HepG2 (cell line): Measurements from ENCODE around the gene RPL41. TPM values are rescaled to one million over a fixed set of nuclear protein-coding genes. Genes with fewer than 3 reads are reported as not detected.
A peak's percentile ranks its signal among the peaks of the same experiment; 100 is the strongest.

Source experiments
- ATAC-seq: fragments of 200-7000 bp; cut with Tn5 transposase; 3 replicates; pipeline ENCODE4 v1.9.1; 2020; ENCODE audit warnings: mild to moderate bottlenecking, moderate library complexity
- BruUV-seq: library from RNA; stranded (reverse); fragments of 400-500 nt; replicated peaks from 2 replicates; lab custom pipeline; 2021; lab: Mats Ljungman, UMichigan
- CTCF ChIA-PET: fragments of 300-600 bp; formaldehyde crosslinking; extraction: SDS; loops from one replicate; lab custom pipeline; 2021; ENCODE audit warnings: low total read pairs, inconsistent platforms, low intra/inter-chr PET ratio; lab: Yijun Ruan, JAX
- POLR2A ChIA-PET: fragments of 350-600 bp; sonication (Branson Sonifier 250); formaldehyde crosslinking; loops from one replicate; lab custom pipeline; 2020; ENCODE audit warnings: antibody characterized with exemption, inconsistent platforms; lab: Yijun Ruan, JAX
- DNase-seq: peaks from one replicate; pipeline ENCODE4 v3.0.0-alpha.2; 2015; ENCODE audit warnings: low spot score
- FAIRE-seq: peaks from 3 replicates; lab custom pipeline; 2011; peaks lifted over from hg19 to GRCh38; lab: Jason Lieb, UNC
- H2AFZ ChIP-seq: one replicate; pipeline ENCODE4 v1.6.1; 2011; ENCODE audit warnings: low read length, inconsistent platforms
- H3K27ac ChIP-seq: fragments of 300-600 bp; 3 replicates; pipeline ENCODE4 v1.8.0; 2011; ENCODE audit warnings: mixed run types, mild to moderate bottlenecking, mixed read lengths, low read length, inconsistent platforms; ENCODE audit not compliant: insufficient read depth; ENCODE audit errors: extremely low read length
- H3K27me3 ChIP-seq, 2 experiments: fragments of 200-600 bp in 1 of 2; 2 replicates in 1 of 2; 3 replicates in 1 of 2; pipeline versions ENCODE4 v1.6.0 to v1.8.0; 2011; ENCODE audit warnings: low read length in 2 of 2, mild to moderate bottlenecking in 2 of 2, moderate library complexity in 2 of 2, inconsistent platforms in 1 of 2; ENCODE audit not compliant: insufficient read depth in 2 of 2, control insufficient read depth in 1 of 2
- H3K36me3 ChIP-seq, 2 experiments: fragments of 200-600 bp in 1 of 2; replicated peaks in 1 of 2; 2 replicates in 1 of 2; 3 replicates in 1 of 2; pipeline versions ENCODE4 v1.5.1 to v1.8.0; 2011; ENCODE audit warnings: low read length in 2 of 2, inconsistent platforms in 1 of 2; ENCODE audit not compliant: insufficient read depth in 2 of 2, control insufficient read depth in 1 of 2
- H3K4me1 ChIP-seq: 2 replicates; pipeline ENCODE4 v1.5.1; 2012; ENCODE audit warnings: low read length, inconsistent platforms; ENCODE audit not compliant: insufficient read depth
- H3K4me2 ChIP-seq: 2 replicates; pipeline ENCODE4 v1.6.0; 2011; ENCODE audit warnings: low read depth, low read length, inconsistent platforms
- H3K4me3 ChIP-seq, 3 experiments: fragments of 200-600 bp in 1 of 3; sonication (generic), shearing (Covaris generic) in 1 of 3; replicated peaks in 1 of 3; 2 replicates each; pipeline ENCODE4 v1.5.1; 2011 to 2016; ENCODE audit warnings: low read length in 3 of 3, inconsistent platforms in 2 of 3, low read depth in 2 of 3, mild to moderate bottlenecking in 2 of 3, control low read depth in 1 of 3, mixed read lengths in 1 of 3; ENCODE audit not compliant: insufficient read depth in 1 of 3
- H3K79me2 ChIP-seq: one replicate; pipeline ENCODE4 v1.6.1; 2011; ENCODE audit warnings: low read length, inconsistent platforms; ENCODE audit not compliant: insufficient read depth
- H3K9ac ChIP-seq: 2 replicates; pipeline ENCODE4 v1.6.0; 2011; ENCODE audit warnings: mild to moderate bottlenecking, low read depth, low read length, inconsistent platforms; ENCODE audit not compliant: insufficient read depth
- H3K9me3 ChIP-seq: 2 replicates; pipeline ENCODE4 v1.5.1; 2012; ENCODE audit warnings: mild to moderate bottlenecking, low read length
- H4K20me1 ChIP-seq: 2 replicates; pipeline ENCODE4 v1.6.0; 2011; ENCODE audit warnings: inconsistent platforms, mild to moderate bottlenecking, low read length, moderate library complexity; ENCODE audit not compliant: insufficient read depth
- HDAC2 ChIP-seq: sonication (generic); formaldehyde crosslinking; IDR thresholded peaks from 2 replicates; pipeline ENCODE4 v1.4.0; 2020; ENCODE audit warnings: missing genetic modification reagents
- HNRNPK ChIP-seq: fragments of 200-400 bp; formaldehyde crosslinking; IDR thresholded peaks from 2 replicates; pipeline ENCODE4 v1.6.1; 2018; ENCODE audit warnings: low read length, low read depth, moderate library complexity, mild to moderate bottlenecking; ENCODE audit not compliant: poor library complexity, severe bottlenecking
- HNRNPUL1 ChIP-seq: fragments of 200-400 bp; formaldehyde crosslinking; IDR thresholded peaks from 2 replicates; pipeline ENCODE4 v1.6.1; 2017; ENCODE audit warnings: low read depth, mild to moderate bottlenecking, low read length, moderate library complexity
- MBD4 ChIP-seq: IDR thresholded peaks from 2 replicates; pipeline ENCODE4 v1.6.1; 2012; ENCODE audit warnings: low read length, inconsistent platforms, borderline replicate concordance
- POLR2G ChIP-seq: fragments of 200-400 bp; formaldehyde crosslinking; IDR thresholded peaks from 2 replicates; pipeline ENCODE4 v1.6.1; 2018; ENCODE audit warnings: mild to moderate bottlenecking, low read depth, low read length, moderate library complexity
- RAD21 ChIP-seq: fragments of 450-650 bp; formaldehyde crosslinking; IDR thresholded peaks from 2 replicates; pipeline ENCODE4 v1.5.0; 2020; ENCODE audit warnings: mild to moderate bottlenecking
- RBM22 ChIP-seq: fragments of 200-400 bp; formaldehyde crosslinking; optimal IDR thresholded peaks from 2 replicates; pipeline ENCODE3; 2017; ENCODE audit warnings: mild to moderate bottlenecking, low read length, moderate library complexity
- SSRP1 ChIP-seq: IDR thresholded peaks from 2 replicates; pipeline ENCODE4 v1.6.1; 2016; ENCODE audit warnings: control low read depth
- ZBTB8A ChIP-seq: sonication (generic); formaldehyde crosslinking; IDR thresholded peaks from 2 replicates; pipeline ENCODE4 v1.4.0; 2020; ENCODE audit warnings: mild to moderate bottlenecking, low read depth, missing genetic modification reagents, borderline replicate concordance
- ZNF121 ChIP-seq: sonication (generic); formaldehyde crosslinking; IDR thresholded peaks from 2 replicates; pipeline ENCODE4 v1.5.0; 2020; ENCODE audit warnings: mild to moderate bottlenecking, missing genetic modification reagents
- ZNF512B ChIP-seq: sonication (generic); formaldehyde crosslinking; IDR thresholded peaks from 2 replicates; pipeline ENCODE4 v1.5.1; 2020; ENCODE audit warnings: missing genetic modification reagents, mild to moderate bottlenecking, borderline replicate concordance
- ZNF615 ChIP-seq: sonication (generic); formaldehyde crosslinking; IDR thresholded peaks from 2 replicates; pipeline ENCODE4 v1.5.0; 2020; ENCODE audit warnings: mild to moderate bottlenecking, missing genetic modification reagents, borderline replicate concordance
- ZNF660 ChIP-seq: sonication (generic); formaldehyde crosslinking; IDR thresholded peaks from 2 replicates; pipeline ENCODE4 v1.5.1; 2020; ENCODE audit warnings: mild to moderate bottlenecking, low read depth, missing genetic modification reagents, borderline replicate concordance
- ZNF670 ChIP-seq: sonication (generic); formaldehyde crosslinking; IDR thresholded peaks from 2 replicates; pipeline ENCODE4 v1.8.0; 2022; ENCODE audit warnings: mild to moderate bottlenecking, missing genetic modification reagents, borderline replicate concordance
- ZNF747 ChIP-seq: sonication (generic); formaldehyde crosslinking; IDR thresholded peaks from 2 replicates; pipeline ENCODE4 v1.8.1; 2023; ENCODE audit warnings: missing genetic modification reagents, mild to moderate bottlenecking, borderline replicate concordance
- ZNF770 ChIP-seq: sonication (generic); formaldehyde crosslinking; IDR thresholded peaks from 2 replicates; pipeline ENCODE4 v1.5.0; 2020; ENCODE audit warnings: mild to moderate bottlenecking, missing genetic modification reagents
- WGBS: methylation state at CpG from one replicate; pipeline ENCODE4 v1.1.6; 2017; ENCODE audit warnings: low lambda C conversion rate; 5-methylcytosine and 5-hydroxymethylcytosine counted together
- in situ Hi-C: cut with HindIII; loops from 2 replicates; pipeline ENCODE4 v1.10.0; 2017; ENCODE audit warnings: low pct_unique_long_range_greater_than_20kb; ENCODE audit not compliant: extremely low pct_ligation_motif_present
- intact Hi-C: fragments of 100-400 bp; cut with micrococcal nuclease; formaldehyde crosslinking; loops from one replicate; pipeline ENCODE4 v1.10.0; 2022; ENCODE audit not compliant: unreplicated experiment
- polyA plus RNA-seq, 8 experiments: library from polyadenylated mRNA; depleted of rRNA in 3 of 8; stranded (reverse) in 7 of 8; unstranded in 1 of 8; fragments of >200 nt; fragmentation: Illumina TruSeq in 4 of 8; extraction: Trizol in 4 of 8; gene quantifications; 2 replicates each; pipeline versions ENCODE4 v1.2.1 to v1.2.3, GENCODE V29; 2011 to 2016; ENCODE audit warnings: low read depth in 4 of 8, missing spikeins in 1 of 8, mixed read lengths in 1 of 8; ENCODE audit not compliant: insufficient read depth in 1 of 8
- total RNA-seq, 5 experiments: library from RNA; depleted of rRNA; stranded (reverse); fragments of >200 nt; fragmentation: Illumina TruSeq; extraction: Trizol; gene quantifications; 2 replicates each; pipeline ENCODE4 v1.2.3, GENCODE V29; 2016; ENCODE audit warnings: low read depth in 1 of 5

Gene RPL41
- total and polyA plus RNA-seq, 2 of the 13 experiments (the other 11 are each of a cell fraction or from before 2014, with no cell fraction given) = 4,012 to 7,670 TPM

GRCh38 chr12:56103066-56103711 lies 13.2 kb upstream of the RPL41 start (continued):
- no peak for TF ChIP-seq ZNF512B (CRISPR knock-in tag)
- TF ChIP-seq ZNF121 (CRISPR knock-in tag) = peak; percentile 70
- no peak for TF ChIP-seq HDAC2 (CRISPR knock-in tag)
- no peak for TF ChIP-seq HNRNPUL1
- no peak for TF ChIP-seq ZNF660 (CRISPR knock-in tag)

- BruUV-seq = no TSS peak
- Histone ChIP-seq H3K4me2 (peak overlapping the region; percentile 91), H3K27me3 (no peaks in the 10 kb centered on the region), H3K27ac (peak overlapping the region; percentile 64), H3K4me3 (peak overlapping the region; percentile 50 to 85 (median 60); a peak in 5 of 6 replicates), H4K20me1 (peaks cover 4% of the 10 kb centered on the region), H3K79me2 (peaks cover 34% of the 10 kb centered on the region), H3K36me3 (peaks cover 25 to 56% of the 10 kb centered on the region in 2 experiments), H3K9ac (peak overlapping the region; percentile 75), H3K9me3 (no peaks in the 10 kb centered on the region), H3K4me1 (peaks cover 35% of the 10 kb centered on the region), H2AFZ (no peak overlapping the region)
- intact Hi-C loops = loop anchor here (1.0 to 2.0 kb wide), 2 partner anchors 24 to 57 kb away; no protein-coding TSS in a partner anchor
- ChIA-PET CTCF (no interaction called here), POLR2A (interaction anchor here (0.8 to 6.5 kb wide), 29 partner anchors 8 to 375 kb away, joined by 3 to 279 read pairs (median 5); partner anchors contain the start of genes CD63, COQ10A, ERBB3 and ESYT1)
- DNase-seq (peak; percentile 24), ATAC-seq (no peak), FAIRE-seq (no peak)
- TF ChIP-seq POLR2G = no peak
- TF ChIP-seq MBD4 = peak; percentile 68; the same call in 1 of the 2 replicates
- no peak for TF ChIP-seq ZBTB8A (CRISPR knock-in tag)
- no peak for TF ChIP-seq RBM22
- TF ChIP-seq ZNF615 = no peak
- no peak for TF ChIP-seq ZNF747
- TF ChIP-seq HNRNPK = no peak
- TF ChIP-seq SSRP1 (CRISPR knock-in tag) = 0 out of 2 replicates have a peak, but pooled peaks have one; percentile 74
- peak; percentile 73 for TF ChIP-seq ZNF770
- TF ChIP-seq RAD21 (CRISPR knock-in tag) = peak; percentile 55; the same call in 1 of the 2 replicates
- TF ChIP-seq ZNF670 = peak; percentile 70; the same call in 1 of the 2 replicates
- in situ Hi-C loops = loop anchor here (5.0 kb wide), 1 partner anchor 56 kb away; no protein-coding TSS in a partner anchor
- 24% methylated on average over 8 of the region's 8 CpGs for WGBS
Measured at GRCh38 chr12:56103823-56104108, 12.7 kb upstream of the RPL41 start.
